ENCODE data around the gene SPEG.

SPEG gene

DNA sequence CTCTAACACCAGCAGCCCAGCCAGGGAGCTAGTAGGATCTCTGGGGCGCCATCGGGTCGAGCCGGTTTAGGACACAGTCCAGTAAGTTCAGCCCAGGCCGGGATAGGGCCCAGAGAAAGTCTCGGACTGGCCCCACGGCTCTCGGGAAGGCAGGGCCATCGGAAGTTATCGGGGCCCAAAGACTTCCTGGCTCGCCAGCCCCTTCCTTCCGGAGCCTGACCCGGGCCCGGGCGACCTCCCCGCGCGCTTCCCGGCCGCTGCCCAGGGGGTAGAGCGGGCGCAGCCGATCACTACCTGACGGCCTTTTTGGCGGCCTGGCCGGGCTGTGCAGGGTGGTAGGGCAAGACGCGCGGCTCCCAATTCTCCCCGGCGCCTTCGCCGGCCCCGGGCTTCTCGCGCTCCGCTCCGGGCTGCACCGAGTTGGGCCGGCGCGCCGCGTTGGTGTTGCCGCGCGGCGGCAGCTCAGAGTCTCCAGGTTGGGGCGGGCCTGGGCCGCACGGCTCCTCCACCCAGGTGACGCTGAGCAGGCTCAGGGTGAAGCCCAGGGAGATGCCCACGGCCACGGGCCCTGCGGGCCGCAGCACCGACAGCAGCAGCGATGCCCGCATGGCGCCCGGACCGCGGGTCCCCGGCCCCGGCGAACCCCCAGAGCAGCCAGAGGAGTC lies 108.4 kb downstream of the SPEG start:
- peak in 7 of 58 donors; percentile 42 to 74 (median 57) for DNase-seq

DNA sequence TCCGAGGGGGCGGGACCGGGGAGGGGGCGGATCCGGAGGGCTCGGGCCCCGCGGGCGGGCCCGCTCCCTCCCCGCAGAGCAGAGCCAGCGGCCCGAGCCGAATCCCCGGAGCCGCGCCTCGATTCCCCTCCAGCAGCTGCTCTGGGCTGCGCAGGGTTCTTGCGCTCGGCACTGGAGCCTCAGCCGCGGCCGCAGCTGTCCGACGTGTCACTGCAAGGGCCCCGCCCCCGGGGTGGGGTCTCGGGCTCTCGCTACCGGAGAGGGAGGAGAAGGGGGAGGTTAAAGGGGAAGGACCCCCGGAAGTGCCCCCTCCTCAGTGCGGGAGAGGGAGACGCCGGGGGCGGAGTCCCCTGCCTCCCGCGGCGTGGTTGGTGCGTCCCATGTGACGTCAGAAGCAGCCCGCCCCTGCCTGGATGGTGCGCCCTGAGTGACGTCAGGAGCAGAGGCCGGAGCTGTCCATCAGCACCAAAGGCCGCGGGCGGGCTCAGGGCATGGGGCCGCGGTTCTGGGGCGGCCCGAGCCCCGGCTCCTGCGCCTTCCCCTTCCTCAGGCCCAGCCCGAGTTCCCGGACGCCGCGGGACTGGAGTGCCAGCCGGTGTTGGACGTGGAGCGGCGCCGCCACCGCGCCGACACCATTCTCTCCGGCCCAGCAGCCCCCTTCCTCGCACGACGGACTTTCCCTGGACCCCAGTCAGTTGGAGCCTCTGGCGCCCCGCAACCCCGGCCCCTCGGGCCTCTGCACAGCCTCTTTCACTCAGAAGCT lies 109.1 kb downstream of the SPEG start, which contains the start of the genes CHPF and TMEM198:
Gene CHPF, minus strand, starts transcription at position 214 of the 763 bp plus-strand sequence. CDS start 271 bp downstream, outside the sequence.
Gene TMEM198, plus strand, starts transcription at position 433 of the 763 bp plus-strand sequence. CDS start 700 bp downstream, outside the sequence.
- DNase-seq, result peak; percentile 85 to 100 (median 99)

DNA sequence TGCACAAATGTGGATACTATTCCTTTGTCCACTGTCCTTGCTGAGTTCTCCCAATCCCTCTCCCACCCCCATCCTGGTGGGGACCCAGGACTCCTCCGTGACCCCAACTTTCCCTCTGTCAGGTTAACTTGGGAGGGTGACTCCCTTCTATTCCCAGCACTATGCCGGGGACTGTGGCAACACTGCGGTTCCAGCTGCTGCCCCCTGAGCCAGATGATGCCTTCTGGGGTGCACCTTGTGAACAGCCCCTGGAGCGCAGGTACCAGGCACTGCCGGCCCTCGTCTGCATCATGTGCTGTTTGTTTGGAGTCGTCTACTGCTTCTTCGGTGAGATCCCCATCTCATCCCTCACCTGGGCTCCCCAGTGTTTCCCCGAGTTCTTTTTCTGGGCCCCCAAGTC lies 109.9 kb downstream of the SPEG start:
- DNase-seq, result no peak

DNA sequence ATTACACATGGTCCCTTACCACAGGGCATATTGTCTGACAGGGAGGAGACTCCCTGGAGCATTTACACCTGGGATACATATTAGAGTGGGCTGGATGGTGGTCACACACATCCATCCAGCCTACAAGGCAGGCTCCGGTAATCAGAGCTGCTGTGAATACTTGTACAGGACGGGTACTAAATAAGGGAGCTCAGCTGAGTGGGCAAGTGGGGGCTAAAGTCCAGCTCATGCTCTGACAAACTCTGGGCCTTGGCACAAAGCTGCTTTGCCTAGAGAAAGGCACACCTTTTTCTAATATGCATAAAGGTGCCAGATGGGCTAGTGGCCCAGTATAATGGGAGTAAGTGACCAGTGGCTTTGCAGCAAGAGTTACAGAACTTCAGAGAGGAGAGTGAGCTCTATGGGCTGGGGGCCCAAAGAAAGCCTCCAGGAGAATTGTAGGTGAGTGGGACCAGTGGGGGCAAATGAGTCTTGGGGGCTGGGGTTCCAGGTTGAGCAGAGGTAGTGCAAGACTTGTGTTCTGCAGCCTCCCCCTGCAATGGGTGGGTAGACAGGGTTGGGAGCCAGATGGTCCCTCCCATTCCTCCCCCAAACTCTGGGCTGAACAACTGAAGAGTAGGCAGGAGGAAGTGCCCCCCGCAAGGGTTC lies 110.8 kb downstream of the SPEG start:
- DNase-seq, result no peak

DNA sequence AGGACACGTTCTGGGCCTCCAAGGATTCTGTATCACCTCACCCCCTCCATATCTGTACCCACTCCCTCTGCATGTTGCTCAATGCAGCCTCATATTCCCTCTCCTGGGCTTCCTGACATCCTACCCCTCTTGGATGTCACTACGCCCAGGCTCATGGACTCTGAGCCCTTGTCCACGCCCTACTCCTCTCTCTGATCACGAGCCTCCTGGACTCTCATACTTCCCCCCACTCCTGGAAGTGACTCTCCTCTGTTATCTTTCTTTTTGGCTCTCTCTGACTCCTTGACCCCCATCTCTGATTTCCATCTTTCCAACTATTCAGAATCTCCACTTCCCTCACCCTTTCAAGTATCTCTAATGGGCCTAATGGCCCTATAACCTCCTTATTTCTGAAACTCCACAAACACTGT lies 111.3 kb downstream of the SPEG start:
- no peak for DNase-seq

DNA sequence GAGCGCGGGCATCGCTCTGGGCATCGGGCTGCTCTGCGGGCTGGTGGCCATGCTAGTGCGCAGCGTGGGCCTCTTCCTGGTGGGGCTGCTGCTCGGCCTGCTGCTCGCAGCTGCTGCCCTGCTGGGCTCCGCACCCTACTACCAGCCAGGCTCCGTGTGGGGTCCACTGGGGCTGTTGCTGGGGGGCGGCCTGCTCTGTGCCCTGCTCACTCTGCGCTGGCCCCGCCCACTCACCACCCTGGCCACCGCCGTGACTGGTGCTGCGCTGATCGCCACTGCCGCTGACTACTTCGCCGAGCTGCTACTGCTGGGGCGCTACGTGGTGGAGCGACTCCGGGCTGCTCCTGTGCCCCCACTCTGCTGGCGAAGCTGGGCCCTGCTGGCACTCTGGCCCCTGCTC lies 113.0 kb downstream of the SPEG start:
- no peak for DNase-seq

Data from anterior cingulate cortex (tissue), 58 donors.